GM19238 (cell line): Measurements from ENCODE around the gene FTH1.

Experiments used
- DNase-seq: peaks from one replicate; pipeline ENCODE4 v3.0.0; 2011; ENCODE audit warnings: low spot score; ENCODE audit not compliant: insufficient read length

Gene FTH1

GRCh38 chr11:61949169-61950034, 18.0 kb downstream of the FTH1 start:
- DNase-seq = no peak

- no peak for DNase-seq
Observed at GRCh38 chr11:61948505-61948904, 18.9 kb downstream of the FTH1 start.

- peak; percentile 74 for DNase-seq
Observed at GRCh38 chr11:61947486-61948210, 19.8 kb downstream of the FTH1 start.

GRCh38 chr11:61946894-61947293, 20.5 kb downstream of the FTH1 start:
- no peak for DNase-seq

- DNase-seq = no peak
Observed at GRCh38 chr11:61945191-61945590, 22.2 kb downstream of the FTH1 start.

- no peak for DNase-seq
Observed at GRCh38 chr11:61940466-61940865, 27.0 kb downstream of the FTH1 start.

GRCh38 chr11:61935861-61936260, 31.6 kb downstream of the FTH1 start:
- DNase-seq = no peak

- DNase-seq = no peak
Observed at GRCh38 chr11:61930933-61931332, 36.5 kb downstream of the FTH1 start.

- no peak for DNase-seq
Observed at GRCh38 chr11:61928606-61929005, 38.8 kb downstream of the FTH1 start.

- DNase-seq = no peak
Observed at GRCh38 chr11:61927501-61927900, 39.9 kb downstream of the FTH1 start.

GRCh38 chr11:61926235-61926634, 41.2 kb downstream of the FTH1 start:
- DNase-seq = no peak

- no peak for DNase-seq
Observed at GRCh38 chr11:61925736-61926135, 41.7 kb downstream of the FTH1 start.

- no peak for DNase-seq
Observed at GRCh38 chr11:61924064-61924455, 43.4 kb downstream of the FTH1 start.

GRCh38 chr11:61923166-61924063, 44.0 kb downstream of the FTH1 start:
- DNase-seq = no peak

GRCh38 chr11:61922539-61922938, 44.9 kb downstream of the FTH1 start:
- DNase-seq = no peak

GRCh38 chr11:61921446-61921845, 46.0 kb downstream of the FTH1 start:
- DNase-seq = no peak

- peak; percentile 1 for DNase-seq
Observed at GRCh38 chr11:61919705-61920631, 47.5 kb downstream of the FTH1 start.

- DNase-seq = no peak
Observed at GRCh38 chr11:61918938-61919704, 48.3 kb downstream of the FTH1 start.

GRCh38 chr11:61918251-61918937, 49.0 kb downstream of the FTH1 start:
- no peak for DNase-seq
